GM23338 (cell line): ENCODE measurements around the gene TRAF1. TPM values are rescaled to one million over a fixed set of nuclear protein-coding genes. Genes with fewer than 3 reads are reported as not detected.

Experiments
- ATAC-seq: fragments of 200-7000 bp; cut with Tn5 transposase; 3 replicates; pipeline ENCODE4 v1.9.1; 2020
- DNase-seq: peaks from one replicate; pipeline ENCODE4 v3.0.0-alpha.2; 2015; ENCODE audit warnings: low spot score
- H2AFZ ChIP-seq: fragments of 200-600 bp; sonication (generic); 2 replicates; pipeline ENCODE4 v1.8.0; 2016; ENCODE audit warnings: antibody characterized with exemption, mild to moderate bottlenecking, moderate library complexity
- H3F3A ChIP-seq: fragments of 200-600 bp; sonication (generic); replicated peaks from 2 replicates; pipeline ENCODE4 v1.8.0; 2017; ENCODE audit warnings: antibody characterized with exemption, mixed run types, low read depth
- H3K27ac ChIP-seq: fragments of 200-600 bp; sonication (generic); 2 replicates; pipeline ENCODE4 v1.6.1; 2016; ENCODE audit warnings: low read depth
- H3K27me3 ChIP-seq: fragments of 200-600 bp; sonication (generic); 2 replicates; pipeline ENCODE4 v1.8.0; 2016; ENCODE audit warnings: mild to moderate bottlenecking, mixed run types, moderate library complexity; ENCODE audit not compliant: insufficient read depth
- H3K36me3 ChIP-seq: fragments of 200-600 bp; sonication (generic); 2 replicates; pipeline ENCODE4 v1.8.0; 2016; ENCODE audit warnings: mild to moderate bottlenecking; ENCODE audit not compliant: insufficient read depth
- H3K4me1 ChIP-seq: fragments of 200-600 bp; sonication (generic); 2 replicates; pipeline ENCODE4 v1.8.0; 2016; ENCODE audit warnings: mild to moderate bottlenecking, moderate library complexity; ENCODE audit not compliant: insufficient read depth
- H3K4me2 ChIP-seq: fragments of 200-600 bp; sonication (generic); 2 replicates; pipeline ENCODE4 v1.7.1; 2017; ENCODE audit warnings: mixed run types
- H3K4me3 ChIP-seq: fragments of 200-600 bp; sonication (generic); 2 replicates; pipeline ENCODE4 v1.6.1; 2016; ENCODE audit warnings: mixed run types
- H3K79me2 ChIP-seq: fragments of 200-600 bp; sonication (generic); replicated peaks from 2 replicates; pipeline ENCODE4 v1.8.0; 2017; ENCODE audit warnings: mild to moderate bottlenecking; ENCODE audit not compliant: insufficient read depth
- H3K9me2 ChIP-seq: fragments of 200-600 bp; sonication (generic); 2 replicates; pipeline ENCODE4 v1.8.0; 2017; ENCODE audit not compliant: insufficient read depth
- H4K20me1 ChIP-seq: fragments of 200-600 bp; sonication (generic); replicated peaks from 2 replicates; pipeline ENCODE4 v1.8.0; 2017; ENCODE audit warnings: mild to moderate bottlenecking; ENCODE audit not compliant: insufficient read depth
- H3K27ac Mint-ChIP-seq: 2 replicates; pipeline ENCODE4 v1.8.0; 2020; ENCODE audit warnings: inconsistent platforms, mild to moderate bottlenecking, moderate library complexity, mixed read lengths
- H3K27me3 Mint-ChIP-seq: 3 replicates; pipeline ENCODE4 v1.8.0; 2022; ENCODE audit warnings: low read depth, mild to moderate bottlenecking, moderate library complexity, mixed read lengths, inconsistent platforms; ENCODE audit not compliant: insufficient read depth, poor library complexity
- H3K36me3 Mint-ChIP-seq: 3 replicates; pipeline ENCODE4 v1.8.0; 2021; ENCODE audit warnings: low read depth, mild to moderate bottlenecking, inconsistent platforms, moderate library complexity, mixed read lengths
- H3K4me1 Mint-ChIP-seq: 3 replicates; pipeline ENCODE4 v1.8.0; 2020; ENCODE audit warnings: mild to moderate bottlenecking, inconsistent platforms, mixed read lengths
- H3K4me3 Mint-ChIP-seq: 3 replicates; pipeline ENCODE4 v1.8.0; 2021; ENCODE audit warnings: moderate library complexity, mild to moderate bottlenecking, inconsistent platforms, mixed read lengths
- H3K9me3 Mint-ChIP-seq: 3 replicates; pipeline ENCODE4 v1.8.0; 2020; ENCODE audit warnings: moderate library complexity, mild to moderate bottlenecking, inconsistent platforms, mixed read lengths
- CREB1 ChIP-seq: fragments of 250-450 bp; sonication (Bioruptor Pico); IDR thresholded peaks from 2 replicates; pipeline ENCODE4 v1.5.0; 2020; ENCODE audit warnings: low read depth, mild to moderate bottlenecking, moderate library complexity
- EZH2 ChIP-seq: fragments of 200-600 bp; sonication (generic); IDR thresholded peaks from one replicate; pipeline ENCODE4 v1.8.0; 2017; ENCODE audit warnings: antibody characterized with exemption, mild to moderate bottlenecking, low read depth; ENCODE audit not compliant: unreplicated experiment
- EZH2phosphoT487 ChIP-seq: fragments of 200-600 bp; sonication (generic); IDR thresholded peaks from one replicate; pipeline ENCODE4 v1.8.1; 2018; ENCODE audit warnings: antibody characterized with exemption; ENCODE audit not compliant: unreplicated experiment
- JUNB ChIP-seq: IDR thresholded peaks from one replicate; pipeline ENCODE4 v1.6.1; 2016; ENCODE audit warnings: antibody characterized with exemption; ENCODE audit not compliant: unreplicated experiment
- NANOG ChIP-seq: IDR thresholded peaks from 2 replicates; pipeline ENCODE4 v1.6.1; 2016; ENCODE audit warnings: antibody characterized with exemption, borderline replicate concordance
- POLR2AphosphoS5 ChIP-seq: IDR thresholded peaks from 2 replicates; pipeline ENCODE4 v1.6.1; 2016; ENCODE audit warnings: antibody characterized with exemption, low read depth
- STAT1 ChIP-seq: IDR thresholded peaks from one replicate; pipeline ENCODE4 v1.6.1; 2016; ENCODE audit warnings: antibody characterized with exemption; ENCODE audit not compliant: unreplicated experiment
- ZNF114 ChIP-seq: fragments of 250-450 bp; sonication (Bioruptor Pico); IDR thresholded peaks from 2 replicates; pipeline ENCODE4 v1.5.0; 2020; ENCODE audit warnings: mild to moderate bottlenecking, moderate library complexity
- ZNF331 ChIP-seq: fragments of 250-450 bp; sonication (Bioruptor Pico); IDR thresholded peaks from 2 replicates; pipeline ENCODE4 v1.5.0; 2020; ENCODE audit warnings: low read depth, mild to moderate bottlenecking, moderate library complexity
- polyA plus RNA-seq: library from polyadenylated mRNA; unstranded; fragments of >200 nt; fragmentation: Nextera tagmentation; extraction: Ambion mirVana; gene quantifications from 2 replicates; pipeline ENCODE4 v1.2.1, GENCODE V29; 2016
- total RNA-seq: library from RNA; depleted of rRNA; stranded (reverse); fragments of >200 nt; shearing (Covaris generic); gene quantifications from 2 replicates; pipeline ENCODE4 v1.2.3, GENCODE V29; 2014
- TF ChIP-seq, protein P1 (sequence below): fragments of 250-450 bp; sonication (Bioruptor Pico); IDR thresholded peaks from 2 replicates; pipeline ENCODE4 v1.5.0; 2020; ENCODE audit warnings: mild to moderate bottlenecking, moderate library complexity
- TF ChIP-seq, protein P2 (sequence below): IDR thresholded peaks from one replicate; pipeline ENCODE4 v1.6.1; 2018; ENCODE audit warnings: antibody characterized with exemption; ENCODE audit not compliant: unreplicated experiment
- TF ChIP-seq, protein P3 (sequence below), 2 experiments: fragments of 200-600 bp in 1 of 2; sonication (generic) in 1 of 2; conservative IDR thresholded peaks; 2 replicates each; pipeline versions ENCODE4 v1.5.1 to v1.6.1; 2016 to 2017; ENCODE audit warnings: antibody characterized with exemption in 2 of 2, low read depth in 2 of 2, mild to moderate bottlenecking in 2 of 2, moderate library complexity in 1 of 2
- TF ChIP-seq, protein P4 (sequence below): IDR thresholded peaks from 2 replicates; pipeline ENCODE4 v1.6.1; 2016; ENCODE audit warnings: antibody characterized with exemption

The TRAF1 gene
- total and polyA plus RNA-seq, 2 experiments from 2014 or later, result 0.39 to 1.4 TPM

DNA sequence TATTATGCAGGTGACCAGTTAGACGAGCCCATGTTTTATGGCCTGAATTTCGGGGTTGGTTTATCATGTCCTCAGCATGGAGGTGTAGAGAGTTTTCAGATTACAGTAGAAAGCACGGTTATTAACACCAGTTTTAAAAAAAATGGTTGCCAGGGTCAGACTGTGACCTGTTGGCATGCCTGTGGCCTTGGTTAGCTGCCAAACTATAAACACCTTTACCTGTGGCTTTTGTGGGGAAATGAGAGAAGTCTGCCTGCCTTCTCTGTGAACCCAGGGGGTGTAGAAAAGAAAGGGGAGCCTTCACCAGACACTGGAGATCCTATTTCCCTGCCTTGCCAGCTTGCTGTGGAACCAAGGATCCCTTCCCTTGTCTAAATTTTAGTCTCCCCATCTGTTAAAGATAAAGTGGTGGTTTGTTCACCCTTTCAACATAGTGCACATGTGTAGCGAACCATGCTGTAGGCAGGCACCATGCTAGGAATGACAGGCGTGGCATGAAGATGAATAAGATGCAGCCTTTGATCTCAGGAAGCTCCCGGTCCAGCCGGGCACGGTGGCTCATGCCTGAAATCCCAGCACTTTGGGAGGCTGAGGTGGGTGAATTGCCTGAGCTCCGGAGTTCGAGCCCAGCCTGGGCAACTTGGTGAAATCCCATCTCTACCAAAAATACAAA is 43.5 kb downstream of the TRAF1 start:
- peaks cover 18% of the 10 kb centered on the region for H3K4me1 Mint-ChIP-seq
- no peaks in the 10 kb centered on the region for H3K9me2 ChIP-seq
- TF ChIP-seq, protein P1, sequence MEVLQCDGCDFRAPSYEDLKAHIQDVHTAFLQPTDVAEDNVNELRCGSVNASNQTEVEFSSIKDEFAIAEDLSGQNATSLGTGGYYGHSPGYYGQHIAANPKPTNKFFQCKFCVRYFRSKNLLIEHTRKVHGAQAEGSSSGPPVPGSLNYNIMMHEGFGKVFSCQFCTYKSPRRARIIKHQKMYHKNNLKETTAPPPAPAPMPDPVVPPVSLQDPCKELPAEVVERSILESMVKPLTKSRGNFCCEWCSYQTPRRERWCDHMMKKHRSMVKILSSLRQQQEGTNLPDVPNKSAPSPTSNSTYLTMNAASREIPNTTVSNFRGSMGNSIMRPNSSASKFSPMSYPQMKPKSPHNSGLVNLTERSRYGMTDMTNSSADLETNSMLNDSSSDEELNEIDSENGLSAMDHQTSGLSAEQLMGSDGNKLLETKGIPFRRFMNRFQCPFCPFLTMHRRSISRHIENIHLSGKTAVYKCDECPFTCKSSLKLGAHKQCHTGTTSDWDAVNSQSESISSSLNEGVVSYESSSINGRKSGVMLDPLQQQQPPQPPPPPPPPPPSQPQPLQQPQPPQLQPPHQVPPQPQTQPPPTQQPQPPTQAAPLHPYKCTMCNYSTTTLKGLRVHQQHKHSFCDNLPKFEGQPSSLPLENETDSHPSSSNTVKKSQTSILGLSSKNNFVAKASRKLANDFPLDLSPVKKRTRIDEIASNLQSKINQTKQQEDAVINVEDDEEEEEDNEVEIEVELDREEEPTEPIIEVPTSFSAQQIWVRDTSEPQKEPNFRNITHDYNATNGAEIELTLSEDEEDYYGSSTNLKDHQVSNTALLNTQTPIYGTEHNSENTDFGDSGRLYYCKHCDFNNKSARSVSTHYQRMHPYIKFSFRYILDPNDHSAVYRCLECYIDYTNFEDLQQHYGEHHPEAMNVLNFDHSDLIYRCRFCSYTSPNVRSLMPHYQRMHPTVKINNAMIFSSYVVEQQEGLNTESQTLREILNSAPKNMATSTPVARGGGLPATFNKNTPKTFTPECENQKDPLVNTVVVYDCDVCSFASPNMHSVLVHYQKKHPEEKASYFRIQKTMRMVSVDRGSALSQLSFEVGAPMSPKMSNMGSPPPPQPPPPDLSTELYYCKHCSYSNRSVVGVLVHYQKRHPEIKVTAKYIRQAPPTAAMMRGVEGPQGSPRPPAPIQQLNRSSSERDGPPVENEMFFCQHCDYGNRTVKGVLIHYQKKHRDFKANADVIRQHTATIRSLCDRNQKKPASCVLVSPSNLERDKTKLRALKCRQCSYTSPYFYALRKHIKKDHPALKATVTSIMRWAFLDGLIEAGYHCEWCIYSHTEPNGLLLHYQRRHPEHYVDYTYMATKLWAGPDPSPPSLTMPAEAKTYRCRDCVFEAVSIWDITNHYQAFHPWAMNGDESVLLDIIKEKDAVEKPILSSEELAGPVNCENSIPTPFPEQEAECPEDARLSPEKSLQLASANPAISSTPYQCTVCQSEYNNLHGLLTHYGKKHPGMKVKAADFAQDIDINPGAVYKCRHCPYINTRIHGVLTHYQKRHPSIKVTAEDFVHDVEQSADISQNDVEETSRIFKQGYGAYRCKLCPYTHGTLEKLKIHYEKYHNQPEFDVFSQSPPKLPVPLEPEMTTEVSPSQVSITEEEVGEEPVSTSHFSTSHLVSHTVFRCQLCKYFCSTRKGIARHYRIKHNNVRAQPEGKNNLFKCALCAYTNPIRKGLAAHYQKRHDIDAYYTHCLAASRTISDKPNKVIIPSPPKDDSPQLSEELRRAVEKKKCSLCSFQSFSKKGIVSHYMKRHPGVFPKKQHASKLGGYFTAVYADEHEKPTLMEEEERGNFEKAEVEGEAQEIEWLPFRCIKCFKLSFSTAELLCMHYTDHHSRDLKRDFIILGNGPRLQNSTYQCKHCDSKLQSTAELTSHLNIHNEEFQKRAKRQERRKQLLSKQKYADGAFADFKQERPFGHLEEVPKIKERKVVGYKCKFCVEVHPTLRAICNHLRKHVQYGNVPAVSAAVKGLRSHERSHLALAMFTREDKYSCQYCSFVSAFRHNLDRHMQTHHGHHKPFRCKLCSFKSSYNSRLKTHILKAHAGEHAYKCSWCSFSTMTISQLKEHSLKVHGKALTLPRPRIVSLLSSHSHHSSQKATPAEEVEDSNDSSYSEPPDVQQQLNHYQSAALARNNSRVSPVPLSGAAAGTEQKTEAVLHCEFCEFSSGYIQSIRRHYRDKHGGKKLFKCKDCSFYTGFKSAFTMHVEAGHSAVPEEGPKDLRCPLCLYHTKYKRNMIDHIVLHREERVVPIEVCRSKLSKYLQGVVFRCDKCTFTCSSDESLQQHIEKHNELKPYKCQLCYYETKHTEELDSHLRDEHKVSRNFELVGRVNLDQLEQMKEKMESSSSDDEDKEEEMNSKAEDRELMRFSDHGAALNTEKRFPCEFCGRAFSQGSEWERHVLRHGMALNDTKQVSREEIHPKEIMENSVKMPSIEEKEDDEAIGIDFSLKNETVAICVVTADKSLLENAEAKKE (CRISPR knock-in tag), result no peak
- TF ChIP-seq ZNF114 (no peak), POLR2AphosphoS5 (no peak), NANOG (no peak), JUNB (no peak), EZH2 (no peak), CREB1 (no peak), ZNF331 (CRISPR knock-in tag) (no peak), EZH2phosphoT487 (no peak), STAT1 (no peak)
- TF ChIP-seq, protein P2, sequence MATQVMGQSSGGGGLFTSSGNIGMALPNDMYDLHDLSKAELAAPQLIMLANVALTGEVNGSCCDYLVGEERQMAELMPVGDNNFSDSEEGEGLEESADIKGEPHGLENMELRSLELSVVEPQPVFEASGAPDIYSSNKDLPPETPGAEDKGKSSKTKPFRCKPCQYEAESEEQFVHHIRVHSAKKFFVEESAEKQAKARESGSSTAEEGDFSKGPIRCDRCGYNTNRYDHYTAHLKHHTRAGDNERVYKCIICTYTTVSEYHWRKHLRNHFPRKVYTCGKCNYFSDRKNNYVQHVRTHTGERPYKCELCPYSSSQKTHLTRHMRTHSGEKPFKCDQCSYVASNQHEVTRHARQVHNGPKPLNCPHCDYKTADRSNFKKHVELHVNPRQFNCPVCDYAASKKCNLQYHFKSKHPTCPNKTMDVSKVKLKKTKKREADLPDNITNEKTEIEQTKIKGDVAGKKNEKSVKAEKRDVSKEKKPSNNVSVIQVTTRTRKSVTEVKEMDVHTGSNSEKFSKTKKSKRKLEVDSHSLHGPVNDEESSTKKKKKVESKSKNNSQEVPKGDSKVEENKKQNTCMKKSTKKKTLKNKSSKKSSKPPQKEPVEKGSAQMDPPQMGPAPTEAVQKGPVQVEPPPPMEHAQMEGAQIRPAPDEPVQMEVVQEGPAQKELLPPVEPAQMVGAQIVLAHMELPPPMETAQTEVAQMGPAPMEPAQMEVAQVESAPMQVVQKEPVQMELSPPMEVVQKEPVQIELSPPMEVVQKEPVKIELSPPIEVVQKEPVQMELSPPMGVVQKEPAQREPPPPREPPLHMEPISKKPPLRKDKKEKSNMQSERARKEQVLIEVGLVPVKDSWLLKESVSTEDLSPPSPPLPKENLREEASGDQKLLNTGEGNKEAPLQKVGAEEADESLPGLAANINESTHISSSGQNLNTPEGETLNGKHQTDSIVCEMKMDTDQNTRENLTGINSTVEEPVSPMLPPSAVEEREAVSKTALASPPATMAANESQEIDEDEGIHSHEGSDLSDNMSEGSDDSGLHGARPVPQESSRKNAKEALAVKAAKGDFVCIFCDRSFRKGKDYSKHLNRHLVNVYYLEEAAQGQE, result no peak
- TF ChIP-seq, protein P3, sequence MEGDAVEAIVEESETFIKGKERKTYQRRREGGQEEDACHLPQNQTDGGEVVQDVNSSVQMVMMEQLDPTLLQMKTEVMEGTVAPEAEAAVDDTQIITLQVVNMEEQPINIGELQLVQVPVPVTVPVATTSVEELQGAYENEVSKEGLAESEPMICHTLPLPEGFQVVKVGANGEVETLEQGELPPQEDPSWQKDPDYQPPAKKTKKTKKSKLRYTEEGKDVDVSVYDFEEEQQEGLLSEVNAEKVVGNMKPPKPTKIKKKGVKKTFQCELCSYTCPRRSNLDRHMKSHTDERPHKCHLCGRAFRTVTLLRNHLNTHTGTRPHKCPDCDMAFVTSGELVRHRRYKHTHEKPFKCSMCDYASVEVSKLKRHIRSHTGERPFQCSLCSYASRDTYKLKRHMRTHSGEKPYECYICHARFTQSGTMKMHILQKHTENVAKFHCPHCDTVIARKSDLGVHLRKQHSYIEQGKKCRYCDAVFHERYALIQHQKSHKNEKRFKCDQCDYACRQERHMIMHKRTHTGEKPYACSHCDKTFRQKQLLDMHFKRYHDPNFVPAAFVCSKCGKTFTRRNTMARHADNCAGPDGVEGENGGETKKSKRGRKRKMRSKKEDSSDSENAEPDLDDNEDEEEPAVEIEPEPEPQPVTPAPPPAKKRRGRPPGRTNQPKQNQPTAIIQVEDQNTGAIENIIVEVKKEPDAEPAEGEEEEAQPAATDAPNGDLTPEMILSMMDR (conservative IDR thresholded peaks at IDR 0.05; ENCODE audit: low read depth in 2 of 2), result no peak
- TF ChIP-seq, protein P4, sequence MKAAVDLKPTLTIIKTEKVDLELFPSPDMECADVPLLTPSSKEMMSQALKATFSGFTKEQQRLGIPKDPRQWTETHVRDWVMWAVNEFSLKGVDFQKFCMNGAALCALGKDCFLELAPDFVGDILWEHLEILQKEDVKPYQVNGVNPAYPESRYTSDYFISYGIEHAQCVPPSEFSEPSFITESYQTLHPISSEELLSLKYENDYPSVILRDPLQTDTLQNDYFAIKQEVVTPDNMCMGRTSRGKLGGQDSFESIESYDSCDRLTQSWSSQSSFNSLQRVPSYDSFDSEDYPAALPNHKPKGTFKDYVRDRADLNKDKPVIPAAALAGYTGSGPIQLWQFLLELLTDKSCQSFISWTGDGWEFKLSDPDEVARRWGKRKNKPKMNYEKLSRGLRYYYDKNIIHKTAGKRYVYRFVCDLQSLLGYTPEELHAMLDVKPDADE, result no peak
- no peak overlapping the region for H3K4me3 Mint-ChIP-seq
- no peak overlapping the region for H3K4me2 ChIP-seq
- H3K9me3 Mint-ChIP-seq, result no peaks in the 10 kb centered on the region
- H2AFZ ChIP-seq, result no peak overlapping the region
- no peaks in the 10 kb centered on the region for H3F3A ChIP-seq
- no peak for DNase-seq
- H3K27ac ChIP-seq, result no peak overlapping the region
- peaks cover 13% of the 10 kb centered on the region for H3K27me3 Mint-ChIP-seq
- H4K20me1 ChIP-seq, result no peaks in the 10 kb centered on the region
- peaks cover 2% of the 10 kb centered on the region for H3K27me3 ChIP-seq
- H3K27ac Mint-ChIP-seq, result no peak overlapping the region
- H3K79me2 ChIP-seq, result no peaks in the 10 kb centered on the region
- H3K36me3 Mint-ChIP-seq, result no peaks in the 10 kb centered on the region
- H3K36me3 ChIP-seq, result no peaks in the 10 kb centered on the region
- H3K4me3 ChIP-seq, result no peak overlapping the region
- H3K4me1 ChIP-seq, result peaks cover 6% of the 10 kb centered on the region
- ATAC-seq, result no peak
